Heart left ventricle (tissue), 16 donors: Measurements from ENCODE around the gene ADGRD1. TPM values are rescaled to one million over a fixed set of nuclear protein-coding genes. Genes with fewer than 3 reads are reported as not detected.

Experiments used
- ATAC-seq, 4 donors: fragments of 200-7000 bp; cut with Tn5 transposase; one replicate each; pipeline ENCODE4 v1.9.1; 2020 to 2022; ENCODE audit warnings: moderate library complexity in 4 of 4, mild to moderate bottlenecking in 3 of 4, moderate number of reproducible peaks in 1 of 4
- DNase-seq, 5 donors: peaks; one replicate each; pipeline ENCODE4 v3.0.0-alpha.2; 2020
- H3K27ac ChIP-seq, 12 donors: fragments of 200-600 bp; sonication (generic) in 4 of 12; one replicate each; pipeline versions ENCODE4 v1.5.0 to v1.8.0; 2016 to 2022; ENCODE audit warnings: mild to moderate bottlenecking in 2 of 12
- H3K27me3 ChIP-seq, 9 donors: fragments of 200-600 bp; sonication (generic) in 2 of 9; one replicate each; pipeline versions ENCODE4 v1.5.1 to v1.8.0; 2016 to 2022; ENCODE audit warnings: mild to moderate bottlenecking in 3 of 9
- H3K36me3 ChIP-seq, 9 donors: fragments of 200-600 bp; sonication (generic) in 2 of 9; one replicate each; pipeline versions ENCODE4 v1.5.0 to v1.8.0; 2018 to 2022; ENCODE audit warnings: mild to moderate bottlenecking in 2 of 9
- H3K4me1 ChIP-seq, 12 donors: fragments of 200-600 bp; sonication (generic) in 4 of 12; one replicate each; pipeline versions ENCODE4 v1.5.0 to v1.8.0; 2016 to 2022; ENCODE audit warnings: mild to moderate bottlenecking in 3 of 12
- H3K4me3 ChIP-seq, 12 donors: fragments of 200-600 bp; sonication (generic) in 4 of 12; one replicate each; pipeline versions ENCODE4 v1.5.0 to v1.8.0; 2017 to 2022; ENCODE audit warnings: mild to moderate bottlenecking in 9 of 12, moderate library complexity in 4 of 12
- H3K9me3 ChIP-seq, 12 donors: fragments of 200-600 bp; sonication (generic) in 4 of 12; one replicate each; pipeline versions ENCODE4 v1.5.0 to v1.8.0; 2016 to 2022; ENCODE audit warnings: mild to moderate bottlenecking in 1 of 12
- POLR2A ChIP-seq, 2 donors: fragments of 450-650 bp; IDR thresholded peaks; one replicate each; pipeline ENCODE4 v1.6.1; 2017; ENCODE audit warnings: antibody characterized with exemption in 2 of 2, mild to moderate bottlenecking in 2 of 2, moderate library complexity in 2 of 2
- WGBS, 4 donors: extraction: QIAGEN DNeasy Blood & Tissue Kit in 2 of 4; methylation state at CpG; one replicate each; pipeline versions ENCODE4 v1.1.5 to v1.1.7; 2013 to 2018; 5-methylcytosine and 5-hydroxymethylcytosine counted together
- intact Hi-C, 10 donors: fragments of 100-400 bp; cut with DNase I; formaldehyde crosslinking; loops; one replicate each; pipeline versions ENCODE4 v1.11.1 to v1.14.2; 2022
- polyA plus RNA-seq, 2 donors: library from polyadenylated mRNA; stranded (reverse); fragments of 200-250 nt; gene quantifications; one replicate each; pipeline ENCODE4 v1.2.3, GENCODE V29; 2013
- total RNA-seq, 9 donors: library from RNA; depleted of rRNA in 2 of 9; stranded (reverse); fragments of >200 nt in 2 of 9; fragmentation: NEBNext Ultra II Directional in 3 of 9; extraction: Animal tissue kit (Norgen Biotek cat#: 25700) in 3 of 9; gene quantifications; one replicate each; pipeline versions ENCODE4 v1.1.0 to v1.2.4, GENCODE V29; 2016 to 2023
- TF ChIP-seq, protein P1 (sequence below), 12 donors: fragments of 200-600 bp; sonication (generic) in 4 of 12; IDR thresholded peaks; one replicate each; pipeline versions ENCODE4 v1.5.0 to v1.8.0; 2018 to 2022; ENCODE audit warnings: antibody characterized with exemption in 12 of 12, mild to moderate bottlenecking in 5 of 12
- donor health status: ischemic (EF 13 %, LVEDD 7.1; RV severe dilation, severe dysfunction).
- donor health status: healthy with polysubstance abuse.
- donor health status: DM: no; HTN: yes; CAD: no.
- donor health status: DM: no; HTN: no; CAD: no.
- donor health status: ischemic (EF 25% LVEDD 6.9; RV normal size, moderate dysfunction).
- donor health status: ischemic (EF 25% LVEDD 5.7; RV mildly dilated, moderate dysfunction).
- donor health status: healthy.
- donor health status: DM: yes; HTN: yes; CAD: no.
- donor health status: ischemic (EF 35%, LVEDD 5.7; RV mildly dilated, moderate dysfunction).
- donor health status: nonischemic (EF 11% LVEDD 7.7; RV severe dilation, severe dysfunction).
- donor health status: DM: yes; HTN: yes; CAD: no.
- donor health status: PGD.
- donor health status: ischemic (EF 29% LVEDD 5.4; RV normal size, mild dysfunction).
- donor health status: nonischemic (EF 23%, LVEDD 6.1; RV moderate dilation, normal function).

Gene ADGRD1
- total and polyA plus RNA-seq, 11 donors = 22.7 to 109 (median 66.3) TPM

- no peaks in the 10 kb centered on the region for H3K9me3 ChIP-seq
- H3K27me3 ChIP-seq = peaks cover 0 to 33% (median 0%) of the 10 kb centered on the region in 9 donors
- intact Hi-C loops = no loop called here
- DNase-seq (no peak), ATAC-seq (peak in 1 of 4 donors; percentile 19)
- H3K4me3 ChIP-seq = no peak overlapping the region
- no peak overlapping the region for H3K27ac ChIP-seq
- WGBS, 4 donors = 92 to 95% (median 93%) methylated on average over 7 to 30 of the region's 34 CpGs
- no peak for TF ChIP-seq POLR2A (IDR thresholded peaks at IDR 0.05)
- TF ChIP-seq, protein P1, sequence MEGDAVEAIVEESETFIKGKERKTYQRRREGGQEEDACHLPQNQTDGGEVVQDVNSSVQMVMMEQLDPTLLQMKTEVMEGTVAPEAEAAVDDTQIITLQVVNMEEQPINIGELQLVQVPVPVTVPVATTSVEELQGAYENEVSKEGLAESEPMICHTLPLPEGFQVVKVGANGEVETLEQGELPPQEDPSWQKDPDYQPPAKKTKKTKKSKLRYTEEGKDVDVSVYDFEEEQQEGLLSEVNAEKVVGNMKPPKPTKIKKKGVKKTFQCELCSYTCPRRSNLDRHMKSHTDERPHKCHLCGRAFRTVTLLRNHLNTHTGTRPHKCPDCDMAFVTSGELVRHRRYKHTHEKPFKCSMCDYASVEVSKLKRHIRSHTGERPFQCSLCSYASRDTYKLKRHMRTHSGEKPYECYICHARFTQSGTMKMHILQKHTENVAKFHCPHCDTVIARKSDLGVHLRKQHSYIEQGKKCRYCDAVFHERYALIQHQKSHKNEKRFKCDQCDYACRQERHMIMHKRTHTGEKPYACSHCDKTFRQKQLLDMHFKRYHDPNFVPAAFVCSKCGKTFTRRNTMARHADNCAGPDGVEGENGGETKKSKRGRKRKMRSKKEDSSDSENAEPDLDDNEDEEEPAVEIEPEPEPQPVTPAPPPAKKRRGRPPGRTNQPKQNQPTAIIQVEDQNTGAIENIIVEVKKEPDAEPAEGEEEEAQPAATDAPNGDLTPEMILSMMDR (IDR thresholded peaks at IDR 0.05) = no peak
- no peaks in the 10 kb centered on the region for H3K4me1 ChIP-seq
- H3K36me3 ChIP-seq = no peaks in the 10 kb centered on the region
Observed at GRCh38 chr12:131164096-131164872, 210.6 kb downstream of the ADGRD1 start.

GRCh38 chr12:131166717-131167116 is 213.0 kb downstream of the ADGRD1 start:
- ATAC-seq = no peak
- H3K9me3 ChIP-seq = no peaks in the 10 kb centered on the region
- H3K27ac ChIP-seq = no peak overlapping the region
- no peak overlapping the region for H3K4me3 ChIP-seq
- no peaks in the 10 kb centered on the region for H3K4me1 ChIP-seq
- intact Hi-C loops = no loop called here
- H3K36me3 ChIP-seq = no peaks in the 10 kb centered on the region
- no peak for DNase-seq
- H3K27me3 ChIP-seq = peaks cover 0 to 33% (median 0%) of the 10 kb centered on the region in 9 donors
- WGBS, 4 donors = 71 to 95% (median 84%) methylated on average over 1 of the region's 1 CpG
- TF ChIP-seq POLR2A (IDR thresholded peaks at IDR 0.05) = no peak
- TF ChIP-seq, protein P1 (IDR thresholded peaks at IDR 0.05) = no peak

- Histone ChIP-seq H3K9me3 (no peaks in the 10 kb centered on the region), H3K4me1 (no peaks in the 10 kb centered on the region), H3K27ac (no peak overlapping the region), H3K4me3 (no peak overlapping the region), H3K27me3 (peaks cover 0 to 31% (median 0%) of the 10 kb centered on the region in 9 donors), H3K36me3 (no peaks in the 10 kb centered on the region)
- TF ChIP-seq, protein P1 (IDR thresholded peaks at IDR 0.05) = no peak
- no peak for TF ChIP-seq POLR2A (IDR thresholded peaks at IDR 0.05)
- 44 to 47% (median 45%) methylated on average over 5 of the region's 5 CpGs for WGBS, 4 donors
- DNase-seq = no peak
- no peak for ATAC-seq
- intact Hi-C loops = no loop called here
Observed at GRCh38 chr12:131167334-131167733, 213.6 kb downstream of the ADGRD1 start.

DNA sequence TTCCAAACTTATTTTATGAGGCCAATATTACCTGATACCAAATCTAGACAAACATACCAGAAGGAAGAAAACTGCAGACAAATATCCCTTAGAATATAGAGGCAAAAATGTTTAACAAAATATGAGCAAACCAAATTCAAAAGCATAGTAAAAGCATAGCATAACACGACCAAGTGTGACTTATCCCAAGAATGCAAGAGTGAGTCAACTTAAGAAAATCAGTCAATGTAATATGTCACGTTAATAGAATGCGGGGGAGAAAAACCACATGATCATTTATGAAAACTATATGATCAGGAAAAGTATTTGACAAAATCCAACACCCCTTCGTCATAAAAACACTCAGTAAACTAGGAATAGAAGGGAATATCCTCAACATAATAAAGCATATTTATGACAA is 217.3 kb downstream of the ADGRD1 start:
- ATAC-seq (no peak), DNase-seq (no peak)
- peaks cover 0 to 27% (median 10%) of the 10 kb centered on the region in 12 donors for H3K9me3 ChIP-seq
- no peaks in the 10 kb centered on the region for H3K36me3 ChIP-seq
- 66 to 73% (median 72%) methylated on average over 4 of the region's 4 CpGs for WGBS, 4 donors
- no peaks in the 10 kb centered on the region for H3K4me1 ChIP-seq
- TF ChIP-seq POLR2A (IDR thresholded peaks at IDR 0.05) = no peak
- TF ChIP-seq, protein P1 (IDR thresholded peaks at IDR 0.05) = no peak
- intact Hi-C loops = no loop called here
- no peak overlapping the region for H3K27ac ChIP-seq
- H3K27me3 ChIP-seq = peaks cover 0 to 3% (median 0%) of the 10 kb centered on the region in 9 donors
- H3K4me3 ChIP-seq = no peak overlapping the region
